Trophoblast cell (in vitro differentiated cells and primary cell): ENCODE data around the gene ANKS1B.
"Not testable (repeated sequence)": the region's sequence is repeated elsewhere in the genome, so short reads cannot be mapped to it uniquely, and the experiment has no call there.

Experiments used
- DNase-seq, 2 donors: peaks; one replicate each; pipeline ENCODE4 v3.0.0-alpha.2; 2016
- H2AFZ ChIP-seq: 2 replicates; pipeline ENCODE4 v1.6.1; 2013; ENCODE audit warnings: low read length, moderate library complexity, mild to moderate bottlenecking; ENCODE audit not compliant: insufficient read depth, poor library complexity
- H2AK5ac ChIP-seq: 2 replicates; pipeline ENCODE4 v1.6.1; 2013; ENCODE audit warnings: mild to moderate bottlenecking, low read length
- H2BK120ac ChIP-seq: 2 replicates; pipeline ENCODE4 v1.6.1; 2013; ENCODE audit warnings: low read length, mild to moderate bottlenecking, moderate library complexity; ENCODE audit not compliant: insufficient read depth, poor library complexity
- H2BK12ac ChIP-seq: 2 replicates; pipeline ENCODE4 v1.6.1; 2013; ENCODE audit warnings: mild to moderate bottlenecking, low read length, moderate library complexity
- H2BK5ac ChIP-seq: 2 replicates; pipeline ENCODE4 v1.6.1; 2013; ENCODE audit warnings: low read length, low read depth, moderate library complexity, mild to moderate bottlenecking; ENCODE audit not compliant: poor library complexity
- H3K14ac ChIP-seq: 2 replicates; pipeline ENCODE4 v1.6.1; 2013; ENCODE audit warnings: mild to moderate bottlenecking, low read length
- H3K18ac ChIP-seq: 2 replicates; pipeline ENCODE4 v1.6.1; 2013; ENCODE audit warnings: mild to moderate bottlenecking, low read length
- H3K23ac ChIP-seq: 2 replicates; pipeline ENCODE4 v1.6.1; 2013; ENCODE audit warnings: low read length
- H3K27ac ChIP-seq: 2 replicates; pipeline ENCODE4 v1.5.1; 2013; ENCODE audit warnings: low read depth, mild to moderate bottlenecking, inconsistent platforms, low read length, moderate library complexity
- H3K27me3 ChIP-seq: 2 replicates; pipeline ENCODE4 v1.6.1; 2013; ENCODE audit warnings: inconsistent platforms, mild to moderate bottlenecking, low read length, moderate library complexity; ENCODE audit not compliant: insufficient read depth
- H3K36me3 ChIP-seq, 2 experiments: 1 replicate in 1 of 2; 2 replicates in 1 of 2; pipeline ENCODE4 v1.6.1; 2013; ENCODE audit warnings: low read length in 2 of 2, mild to moderate bottlenecking in 2 of 2, moderate library complexity in 1 of 2; ENCODE audit not compliant: insufficient read depth in 2 of 2, control insufficient read depth in 1 of 2
- H3K4ac ChIP-seq: 2 replicates; pipeline ENCODE4 v1.6.1; 2013; ENCODE audit warnings: low read depth, mild to moderate bottlenecking, low read length, moderate library complexity
- H3K4me1 ChIP-seq, 2 experiments: 1 replicate in 1 of 2; 2 replicates in 1 of 2; pipeline ENCODE4 v1.6.1; 2013; ENCODE audit warnings: low read length in 2 of 2, mild to moderate bottlenecking in 2 of 2, moderate library complexity in 1 of 2; ENCODE audit not compliant: insufficient read depth in 2 of 2, control insufficient read depth in 1 of 2
- H3K4me2 ChIP-seq: 2 replicates; pipeline ENCODE4 v1.6.1; 2013; ENCODE audit warnings: inconsistent platforms, mild to moderate bottlenecking, low read length, moderate library complexity
- H3K4me3 ChIP-seq: 2 replicates; pipeline ENCODE4 v1.5.1; 2013; ENCODE audit warnings: mild to moderate bottlenecking, low read depth, low read length, inconsistent platforms
- H3K79me1 ChIP-seq: one replicate; pipeline ENCODE4 v1.6.1; 2013; ENCODE audit warnings: low read length
- H3K79me2 ChIP-seq: 2 replicates; pipeline ENCODE4 v1.6.1; 2013; ENCODE audit warnings: low read length, mild to moderate bottlenecking; ENCODE audit not compliant: control insufficient read depth, insufficient read depth, poor library complexity
- H3K9ac ChIP-seq: 2 replicates; pipeline ENCODE4 v1.6.1; 2013; ENCODE audit warnings: mild to moderate bottlenecking, low read length
- H3K9me3 ChIP-seq: 2 replicates; pipeline ENCODE4 v1.6.1; 2013; ENCODE audit warnings: low read depth, mild to moderate bottlenecking, control low read depth, inconsistent platforms, low read length; ENCODE audit not compliant: insufficient read depth
- H4K12ac ChIP-seq: 2 replicates; pipeline ENCODE4 v1.6.1; 2013; ENCODE audit warnings: low read depth, mild to moderate bottlenecking, low read length, moderate library complexity
- H4K8ac ChIP-seq: 2 replicates; pipeline ENCODE4 v1.6.1; 2013; ENCODE audit warnings: low read depth, mild to moderate bottlenecking, low read length, moderate library complexity
- H4K91ac ChIP-seq: one replicate; pipeline ENCODE4 v1.6.1; 2013; ENCODE audit warnings: low read depth, mild to moderate bottlenecking, low read length, moderate library complexity
- WGBS: extraction: QIAGEN DNeasy Blood & Tissue Kit; methylation state at CpG from one replicate; pipeline ENCODE4 v1.1.7; 2013; ENCODE audit warnings: missing lambda C conversion rate; ENCODE audit not compliant: insufficient read length, insufficient coverage; ENCODE audit errors: extremely low coverage; 5-methylcytosine and 5-hydroxymethylcytosine counted together

ANKS1B gene

GRCh38 chr12:100024974-100025555 is 40.3 kb upstream of the ANKS1B start:
- Histone ChIP-seq H2AFZ (no peak overlapping the region), H4K91ac (no peak overlapping the region), H3K14ac (no peak overlapping the region), H4K8ac (no peak overlapping the region), H3K4me3 (no peak overlapping the region), H3K18ac (no peak overlapping the region), H3K4me1 (peaks cover 3% of the 10 kb centered on the region in 2 experiments), H3K9ac (no peak overlapping the region), H2BK12ac (no peak overlapping the region), H3K4me2 (no peak overlapping the region), H4K12ac (no peak overlapping the region), H3K27ac (no peak overlapping the region), H3K79me1 (no peaks in the 10 kb centered on the region), H3K9me3 (peaks cover 2% of the 10 kb centered on the region), H3K36me3 (no peaks in the 10 kb centered on the region), H2BK120ac (no peak overlapping the region), H2AK5ac (no peak overlapping the region), H3K23ac (no peak overlapping the region), H3K79me2 (no peaks in the 10 kb centered on the region), H3K27me3 (no peaks in the 10 kb centered on the region), H3K4ac (no peak overlapping the region), H2BK5ac (no peak overlapping the region)
- no CpG with 5 or more reads among the region's 2 CpGs for WGBS
- peak; percentile 19 to 77 for DNase-seq

GRCh38 chr12:100020370-100020769 is 35.6 kb upstream of the ANKS1B start:
- Histone ChIP-seq H3K9ac (no peak overlapping the region), H3K27me3 (no peaks in the 10 kb centered on the region), H3K4me2 (no peak overlapping the region), H2BK12ac (no peak overlapping the region), H3K9me3 (peaks cover 2% of the 10 kb centered on the region), H2BK5ac (no peak overlapping the region), H4K12ac (no peak overlapping the region), H3K18ac (no peak overlapping the region), H3K79me2 (no peaks in the 10 kb centered on the region), H4K91ac (no peak overlapping the region), H3K4me1 (peaks cover 3% of the 10 kb centered on the region in 2 experiments), H3K79me1 (no peaks in the 10 kb centered on the region), H2AFZ (no peak overlapping the region), H4K8ac (no peak overlapping the region), H3K4ac (no peak overlapping the region), H2BK120ac (no peak overlapping the region), H3K36me3 (no peaks in the 10 kb centered on the region), H3K23ac (no peak overlapping the region), H3K4me3 (no peak overlapping the region), H3K27ac (no peak overlapping the region), H3K14ac (no peak overlapping the region), H2AK5ac (no peak overlapping the region)
- WGBS = no CpG with 5 or more reads among the region's 1 CpG
- no peak for DNase-seq

GRCh38 chr12:100017056-100017455 is 32.3 kb upstream of the ANKS1B start:
- Histone ChIP-seq H4K8ac (no peak overlapping the region), H3K18ac (no peak overlapping the region), H2BK5ac (no peak overlapping the region), H2AFZ (no peak overlapping the region), H3K27me3 (no peaks in the 10 kb centered on the region), H3K4me2 (no peak overlapping the region), H3K9me3 (peaks cover 2% of the 10 kb centered on the region), H3K4ac (no peak overlapping the region), H3K4me3 (no peak overlapping the region), H3K9ac (no peak overlapping the region), H2BK12ac (no peak overlapping the region), H3K79me1 (no peaks in the 10 kb centered on the region), H2AK5ac (no peak overlapping the region), H3K23ac (no peak overlapping the region), H3K27ac (no peak overlapping the region), H4K91ac (no peak overlapping the region), H2BK120ac (no peak overlapping the region), H3K4me1 (peaks cover 3% of the 10 kb centered on the region in 2 experiments), H3K79me2 (no peaks in the 10 kb centered on the region), H3K36me3 (no peaks in the 10 kb centered on the region), H3K14ac (no peak overlapping the region), H4K12ac (no peak overlapping the region)
- WGBS = 100% methylated on average over 1 of the region's 3 CpGs
- DNase-seq = peak; percentile 88 to 95

GRCh38 chr12:100016304-100016703 is 31.6 kb upstream of the ANKS1B start:
- not testable (repeated sequence) for H3K9me3 ChIP-seq, H4K8ac ChIP-seq, H2AFZ ChIP-seq, H4K91ac ChIP-seq, H3K79me2 ChIP-seq, H3K27me3 ChIP-seq, H2BK12ac ChIP-seq, H3K79me1 ChIP-seq, H3K4me1 ChIP-seq, H3K18ac ChIP-seq, H3K4ac ChIP-seq, H2BK120ac ChIP-seq, H3K27ac ChIP-seq, H3K4me3 ChIP-seq, H2AK5ac ChIP-seq, H3K23ac ChIP-seq, H3K4me2 ChIP-seq, H2BK5ac ChIP-seq, H4K12ac ChIP-seq, H3K9ac ChIP-seq, DNase-seq, H3K14ac ChIP-seq, H3K36me3 ChIP-seq
- WGBS = no CpG with 5 or more reads among the region's 4 CpGs
